OCI-LY3 (cell line): ENCODE data around the gene NDRG4.

ENCODE experiments used
- H2AFZ ChIP-seq: fragments of 200-600, 300-600 bp; shearing (Covaris generic); 2 replicates; pipeline ENCODE4 v1.6.0; 2014; ENCODE audit warnings: antibody characterized with exemption, low read depth, low read length
- H3K27ac ChIP-seq: fragments of 200-600, 300-600 bp; sonication (generic); 2 replicates; pipeline ENCODE4 v1.5.1; 2014; ENCODE audit warnings: mild to moderate bottlenecking, low read length, moderate library complexity, mixed read lengths
- H3K27me3 ChIP-seq: fragments of 200-600, 300-600 bp; sonication (generic); 2 replicates; pipeline ENCODE4 v1.6.1; 2014; ENCODE audit warnings: low read depth, low read length, mixed read lengths
- H3K36me3 ChIP-seq: fragments of 200-600, 300-600 bp; sonication (generic); replicated peaks from 2 replicates; pipeline ENCODE3; 2014; ENCODE audit warnings: low read depth, low read length, mixed read lengths
- H3K4me1 ChIP-seq: fragments of 300-600, 200-600 bp; sonication (generic); 2 replicates; pipeline ENCODE4 v1.6.1; 2014; ENCODE audit warnings: low read length, mixed read lengths
- H3K4me2 ChIP-seq: fragments of 200-600, 300-600 bp; sonication (generic); 2 replicates; pipeline ENCODE4 v1.6.1; 2014; ENCODE audit warnings: low read length, mixed read lengths
- H3K4me3 ChIP-seq: fragments of 300-600, 200-600 bp; sonication (generic); 2 replicates; pipeline ENCODE4 v1.5.1; 2014; ENCODE audit warnings: antibody characterized with exemption, mild to moderate bottlenecking, low read length, moderate library complexity
- H3K79me2 ChIP-seq: fragments of 300-600, 200-600 bp; shearing (Covaris generic); 2 replicates; pipeline ENCODE4 v1.6.1; 2014; ENCODE audit warnings: mild to moderate bottlenecking, low read length, mixed read lengths
- H3K9ac ChIP-seq: fragments of 300-600, 200-600 bp; shearing (Covaris generic); 2 replicates; pipeline ENCODE4 v1.6.0; 2014; ENCODE audit warnings: mild to moderate bottlenecking, low read length, moderate library complexity
- H3K9me3 ChIP-seq: fragments of 200-600, 300-600 bp; shearing (Covaris generic); 2 replicates; pipeline ENCODE4 v1.6.1; 2014; ENCODE audit warnings: low read length, mixed read lengths; ENCODE audit not compliant: insufficient read depth
- H4K20me1 ChIP-seq: fragments of 200-600, 300-600 bp; sonication (generic); 2 replicates; pipeline ENCODE4 v1.6.1; 2016; ENCODE audit warnings: low read length, mixed read lengths; ENCODE audit not compliant: insufficient read depth
- EZH2phosphoT487 ChIP-seq: fragments of 200-600 bp; shearing (Covaris generic); IDR thresholded peaks from 2 replicates; pipeline ENCODE4 v1.6.1; 2018; ENCODE audit warnings: antibody characterized with exemption, mixed run types, low read depth
- TF ChIP-seq, protein P1 (sequence below): fragments of 200-600, 300-600 bp; sonication (generic); IDR thresholded peaks from 2 replicates; pipeline ENCODE4 v1.5.1; 2014; ENCODE audit warnings: antibody characterized with exemption, low read length, low read depth

The NDRG4 gene

DNA sequence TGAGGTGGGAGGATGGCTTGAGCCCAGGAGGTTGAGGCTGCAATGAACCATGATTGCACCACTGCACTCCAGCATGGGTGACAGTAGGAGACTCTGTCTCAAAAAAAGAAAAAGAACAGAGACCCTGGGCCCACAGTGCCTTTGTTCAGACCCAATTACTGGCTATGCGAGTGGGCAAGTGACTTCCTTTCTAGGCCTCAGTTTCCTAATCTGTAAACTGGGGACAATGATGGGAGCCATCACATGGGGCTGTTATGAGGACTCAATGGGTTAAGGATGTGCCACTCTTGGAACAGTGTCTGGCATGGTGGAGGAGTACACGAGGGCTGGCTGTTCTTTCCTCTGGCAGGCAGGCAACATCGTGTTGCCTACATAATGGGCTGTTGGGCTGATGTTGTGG is 47.3 kb upstream of the NDRG4 start:
- TF ChIP-seq, protein P1, sequence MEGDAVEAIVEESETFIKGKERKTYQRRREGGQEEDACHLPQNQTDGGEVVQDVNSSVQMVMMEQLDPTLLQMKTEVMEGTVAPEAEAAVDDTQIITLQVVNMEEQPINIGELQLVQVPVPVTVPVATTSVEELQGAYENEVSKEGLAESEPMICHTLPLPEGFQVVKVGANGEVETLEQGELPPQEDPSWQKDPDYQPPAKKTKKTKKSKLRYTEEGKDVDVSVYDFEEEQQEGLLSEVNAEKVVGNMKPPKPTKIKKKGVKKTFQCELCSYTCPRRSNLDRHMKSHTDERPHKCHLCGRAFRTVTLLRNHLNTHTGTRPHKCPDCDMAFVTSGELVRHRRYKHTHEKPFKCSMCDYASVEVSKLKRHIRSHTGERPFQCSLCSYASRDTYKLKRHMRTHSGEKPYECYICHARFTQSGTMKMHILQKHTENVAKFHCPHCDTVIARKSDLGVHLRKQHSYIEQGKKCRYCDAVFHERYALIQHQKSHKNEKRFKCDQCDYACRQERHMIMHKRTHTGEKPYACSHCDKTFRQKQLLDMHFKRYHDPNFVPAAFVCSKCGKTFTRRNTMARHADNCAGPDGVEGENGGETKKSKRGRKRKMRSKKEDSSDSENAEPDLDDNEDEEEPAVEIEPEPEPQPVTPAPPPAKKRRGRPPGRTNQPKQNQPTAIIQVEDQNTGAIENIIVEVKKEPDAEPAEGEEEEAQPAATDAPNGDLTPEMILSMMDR = no peak
- no peak for TF ChIP-seq EZH2phosphoT487
- Histone ChIP-seq H3K9me3 (no peaks in the 10 kb centered on the region), H3K4me2 (no peak overlapping the region), H3K36me3 (no peaks in the 10 kb centered on the region), H3K4me1 (no peaks in the 10 kb centered on the region), H3K27me3 (no peaks in the 10 kb centered on the region), H4K20me1 (no peaks in the 10 kb centered on the region), H3K79me2 (no peaks in the 10 kb centered on the region), H3K4me3 (no peak overlapping the region), H3K27ac (no peak overlapping the region), H3K9ac (no peak overlapping the region), H2AFZ (no peak overlapping the region)

DNA sequence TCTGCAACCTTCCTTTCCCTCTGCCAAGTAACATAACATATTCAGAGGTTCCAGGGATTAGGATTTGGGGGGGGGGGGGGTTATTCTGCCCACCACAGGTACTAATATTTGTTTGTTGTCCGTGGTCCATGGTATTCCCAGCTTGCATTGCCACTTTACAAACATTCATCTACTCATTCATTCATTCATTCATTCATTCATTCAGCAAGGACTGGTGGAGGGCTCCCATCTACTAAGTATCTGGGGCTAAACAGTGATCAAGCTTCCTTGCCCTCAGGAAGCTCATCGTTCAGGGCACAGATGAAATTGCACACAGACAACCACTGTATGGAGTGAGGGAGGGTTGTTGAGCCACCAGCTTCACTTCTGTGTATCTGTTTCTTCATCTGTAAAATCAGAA is 45.8 kb upstream of the NDRG4 start:
- TF ChIP-seq, protein P1 = no peak
- no peak for TF ChIP-seq EZH2phosphoT487
- no peak overlapping the region for H3K4me2 ChIP-seq
- no peak overlapping the region for H3K27ac ChIP-seq
- no peaks in the 10 kb centered on the region for H4K20me1 ChIP-seq
- no peaks in the 10 kb centered on the region for H3K36me3 ChIP-seq
- no peaks in the 10 kb centered on the region for H3K27me3 ChIP-seq
- H3K4me1 ChIP-seq = peaks cover under 1% of the 10 kb centered on the region; the same call in 1 of the 2 replicates
- no peak overlapping the region for H2AFZ ChIP-seq
- H3K4me3 ChIP-seq = no peak overlapping the region
- no peaks in the 10 kb centered on the region for H3K79me2 ChIP-seq
- H3K9ac ChIP-seq = no peak overlapping the region
- no peaks in the 10 kb centered on the region for H3K9me3 ChIP-seq

DNA sequence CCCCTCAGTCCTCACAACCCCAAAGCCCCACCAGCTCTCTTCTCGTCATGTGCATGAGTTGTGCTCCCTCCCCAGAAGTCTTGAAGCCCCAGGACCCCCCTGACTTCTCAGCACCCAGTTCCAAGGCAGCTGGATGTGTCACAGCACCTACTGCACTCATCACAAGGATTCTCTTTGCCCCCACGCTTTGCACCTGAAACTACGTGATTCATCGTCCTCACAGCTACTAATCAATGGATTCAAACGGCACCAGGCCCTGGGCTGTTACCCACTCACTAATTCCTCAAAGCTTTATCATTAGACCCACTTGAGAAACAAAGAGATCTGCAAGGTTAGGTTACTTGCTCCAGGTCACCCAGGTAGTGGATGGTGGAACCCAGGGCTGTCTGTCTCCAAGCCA is 45.1 kb upstream of the NDRG4 start:
- Histone ChIP-seq H3K9ac (no peak overlapping the region), H4K20me1 (no peaks in the 10 kb centered on the region), H2AFZ (no peak overlapping the region), H3K4me1 (peaks cover 3% of the 10 kb centered on the region; the same call in 1 of the 2 replicates), H3K4me3 (no peak overlapping the region), H3K79me2 (no peaks in the 10 kb centered on the region), H3K4me2 (no peak overlapping the region), H3K27ac (no peak overlapping the region), H3K36me3 (no peaks in the 10 kb centered on the region), H3K27me3 (no peaks in the 10 kb centered on the region), H3K9me3 (no peaks in the 10 kb centered on the region)
- no peak for TF ChIP-seq EZH2phosphoT487
- TF ChIP-seq, protein P1 = no peak

DNA sequence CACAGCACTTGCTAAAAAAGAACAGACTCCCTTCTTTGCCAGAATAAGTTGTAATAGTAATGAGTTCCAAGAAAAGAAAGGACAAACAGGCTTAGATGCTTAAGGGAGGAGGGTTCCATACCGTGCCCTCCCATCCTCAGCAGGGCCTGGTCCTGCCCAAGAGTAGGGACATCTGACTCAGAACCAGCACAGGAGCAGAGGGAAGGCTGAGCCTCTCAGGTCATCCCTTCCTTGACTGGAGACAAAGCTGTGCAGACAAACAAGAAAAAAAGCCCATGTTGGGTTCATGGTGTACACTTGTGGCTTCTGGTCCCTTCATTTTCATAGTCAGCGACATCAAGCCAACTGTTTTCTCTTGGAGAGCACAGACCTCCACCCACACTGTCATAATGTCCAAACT is 44.2 kb upstream of the NDRG4 start:
- H4K20me1 ChIP-seq = no peaks in the 10 kb centered on the region
- TF ChIP-seq EZH2phosphoT487 = no peak
- TF ChIP-seq, protein P1 = no peak

More for the DNA sequence above, 44.2 kb upstream of the NDRG4 start:
- H2AFZ ChIP-seq = no peak overlapping the region
- H3K4me1 ChIP-seq = peaks cover 3% of the 10 kb centered on the region; the same call in 1 of the 2 replicates
- H3K79me2 ChIP-seq = no peaks in the 10 kb centered on the region
- H3K27me3 ChIP-seq = no peaks in the 10 kb centered on the region
- no peak overlapping the region for H3K9ac ChIP-seq
- H3K27ac ChIP-seq = no peak overlapping the region
- no peaks in the 10 kb centered on the region for H3K36me3 ChIP-seq
- no peaks in the 10 kb centered on the region for H3K9me3 ChIP-seq
- H3K4me3 ChIP-seq = no peak overlapping the region
- no peak overlapping the region for H3K4me2 ChIP-seq
